T-helper 2 cell treated with Interferon-gamma antibody and Interleukin-4, amounts not matched to agents 100 ng/mL and 5 ng/mL, for 36 hours (primary cell): ENCODE results near the gene LRRC51. TPM values are rescaled to one million over a fixed set of nuclear protein-coding genes. Genes with fewer than 3 reads are reported as not detected.

Experiments
- intact Hi-C: fragments of 100-400 bp; cut with micrococcal nuclease; formaldehyde crosslinking; loops from one replicate; pipeline ENCODE4 v1.15.1; 2023
- total RNA-seq: library from RNA; stranded (reverse); gene quantifications from 2 replicates; pipeline ENCODE4 v1.2.3, GENCODE V29; 2022

LRRC51 gene
- total RNA-seq, 1 donor from 2014 or later: 7.5 TPM

GRCh38 chr11:72135891-72136683, 55.4 kb downstream of the LRRC51 start:
- intact Hi-C loops: no loop called here

- intact Hi-C loops: no loop called here
These were observed 56.1 kb downstream of the LRRC51 start for GRCh38 chr11:72136684-72137262.

GRCh38 chr11:72138821-72139390, 58.3 kb downstream of the LRRC51 start:
- intact Hi-C loops: no loop called here

GRCh38 chr11:72139500-72139899, 58.9 kb downstream of the LRRC51 start:
- intact Hi-C loops: no loop called here

GRCh38 chr11:72140661-72141060, 60.0 kb downstream of the LRRC51 start:
- intact Hi-C loops: loop anchor here (5.0 kb wide), 4 partner anchors 38 to 292 kb away; partner anchors contain the start of genes CLPB and LAMTOR1

GRCh38 chr11:72141066-72141465, 60.4 kb downstream of the LRRC51 start:
- intact Hi-C loops: loop anchor here (5.0 kb wide), 4 partner anchors 39 to 291 kb away; partner anchors contain the start of genes CLPB and LAMTOR1

GRCh38 chr11:72142086-72142485, 61.4 kb downstream of the LRRC51 start:
- intact Hi-C loops: loop anchor here (5.0 kb wide), 4 partner anchors 40 to 290 kb away; partner anchors contain the start of genes CLPB and LAMTOR1

GRCh38 chr11:72142543-72142942, 61.9 kb downstream of the LRRC51 start:
- intact Hi-C loops: loop anchor here (5.0 kb wide), 4 partner anchors 40 to 290 kb away; partner anchors contain the start of genes CLPB and LAMTOR1

- intact Hi-C loops: loop anchor here (1.0 to 5.0 kb wide), 6 partner anchors 32 to 287 kb away; partner anchors contain the start of genes ANAPC15, CLPB and LAMTOR1
These were observed 64.3 kb downstream of the LRRC51 start for GRCh38 chr11:72144807-72145565.

Other genes with a start within 250 kb of the LRRC51 start
- not detected in 2 replicates for gene DEFB108B, start 247.7 kb upstream of the LRRC51 start, total RNA-seq
- gene DEFB131B, start 202.4 kb upstream of the LRRC51 start, total RNA-seq: not detected in 2 replicates
- gene XNDC1N, start 152.3 kb upstream of the LRRC51 start, total RNA-seq: 19.1 and 20.5 TPM in 2 replicates
- 29.0 and 30.5 TPM in 2 replicates for gene RNF121, start 151.8 kb upstream of the LRRC51 start, total RNA-seq
- 15.2 and 15.7 TPM in 2 replicates for gene IL18BP, start 81.9 kb upstream of the LRRC51 start, total RNA-seq
- 174 and 178 TPM in 2 replicates for gene NUMA1, start 308 bp upstream of the LRRC51 start, total RNA-seq
- gene LAMTOR1, start 22.4 kb downstream of the LRRC51 start, total RNA-seq: 81.2 and 84.5 TPM in 2 replicates
- gene TOMT, start 25.1 kb downstream of the LRRC51 start, total RNA-seq: 0.14 TPM in 1 of 2 replicates, not detected in the other
- gene ANAPC15, start 31.8 kb downstream of the LRRC51 start, total RNA-seq: 77.9 and 78.0 TPM in 2 replicates
- not detected in 2 replicates for gene FOLR3, start 54.9 kb downstream of the LRRC51 start, total RNA-seq
- gene FOLR1, start 111.3 kb downstream of the LRRC51 start, total RNA-seq: not detected in 2 replicates
- gene FOLR2, start 135.9 kb downstream of the LRRC51 start, total RNA-seq: not detected in 2 replicates
- 126 TPM in 2 replicates for gene INPPL1, start 143.9 kb downstream of the LRRC51 start, total RNA-seq
- not detected in 2 replicates for gene PHOX2A, start 163.3 kb downstream of the LRRC51 start, total RNA-seq